GM12872 (cell line): Measurements from ENCODE around the gene ANKS3.

Source experiments
- CTCF ChIP-seq: IDR thresholded peaks from 3 replicates; pipeline ENCODE4 v1.5.1; 2011; ENCODE audit warnings: low read depth, mild to moderate bottlenecking, low read length, moderate library complexity; ENCODE audit not compliant: insufficient read depth

ANKS3 gene

DNA sequence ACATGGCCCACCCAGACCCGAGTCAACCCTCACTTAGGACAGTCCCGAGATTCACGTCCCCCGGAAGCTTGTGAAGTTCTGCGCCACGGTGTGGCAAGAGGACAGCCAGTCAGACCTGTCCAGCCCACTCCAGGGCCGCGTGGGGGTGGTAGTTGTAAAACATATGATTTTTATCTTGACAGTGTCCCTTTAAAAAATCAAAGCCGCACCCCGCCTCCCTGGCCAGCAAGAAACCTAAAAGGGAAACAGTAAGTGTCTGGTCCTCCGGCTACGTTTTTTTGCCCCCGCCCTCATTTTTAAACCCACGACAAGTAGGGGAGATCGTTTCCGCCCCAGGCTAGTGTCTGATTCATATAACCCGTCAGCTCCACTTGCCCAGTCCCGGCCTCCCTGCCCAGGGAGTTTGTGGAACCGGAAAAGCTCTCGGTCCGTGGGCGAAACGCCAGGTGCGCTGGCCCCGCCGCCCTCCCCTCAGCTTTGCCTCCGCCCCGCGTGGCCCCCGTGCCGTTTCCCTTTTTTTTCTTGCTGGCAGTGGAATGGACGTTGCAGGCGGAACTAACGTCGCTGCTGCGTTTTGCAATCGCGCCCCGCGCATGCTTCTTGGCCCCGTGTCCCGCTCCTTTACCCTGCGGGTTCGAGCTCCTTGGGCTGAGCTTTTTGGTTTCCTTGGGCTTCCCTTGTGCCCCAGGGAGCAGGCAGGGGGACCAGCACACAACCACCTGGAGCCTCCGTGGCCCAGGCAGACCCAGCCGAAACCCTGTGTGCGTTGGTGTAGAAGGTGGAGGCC is 54.0 kb downstream of the ANKS3 start:
- no peak for TF ChIP-seq CTCF

DNA sequence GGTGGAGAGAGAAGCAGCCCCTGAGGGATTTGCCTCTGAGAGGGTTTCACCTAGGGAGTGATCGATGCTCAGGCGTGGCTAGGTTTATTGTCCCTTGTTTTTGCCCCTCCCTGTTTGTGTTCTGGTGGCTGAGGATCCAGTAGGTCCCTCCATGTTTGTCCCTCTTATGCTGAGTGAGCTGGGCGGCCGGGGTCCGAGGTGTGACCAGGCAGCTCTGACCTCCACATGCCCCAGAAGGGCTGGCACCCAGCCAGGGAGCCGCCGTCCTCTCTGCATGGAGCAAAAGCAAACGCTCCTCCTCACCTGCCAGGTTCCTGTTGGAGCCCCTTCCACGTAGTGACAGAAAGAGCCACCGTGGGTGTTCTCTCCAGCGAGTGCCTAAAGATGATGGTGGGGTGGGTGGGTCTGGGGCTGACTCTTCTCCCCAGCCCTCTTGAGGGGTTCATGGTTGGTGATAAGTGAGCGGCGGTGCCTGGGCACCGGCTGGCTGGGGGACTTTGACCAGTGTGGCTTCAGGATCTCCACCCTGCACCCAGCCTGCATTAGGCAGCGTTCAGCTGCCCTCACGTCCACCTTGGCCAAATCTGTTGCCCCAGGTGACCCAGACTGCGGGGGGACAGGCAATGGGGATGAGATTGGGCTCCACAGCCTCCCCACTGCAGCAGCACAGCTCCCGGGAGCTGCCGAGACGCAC is 54.8 kb downstream of the ANKS3 start:
- TF ChIP-seq CTCF = no peak

DNA sequence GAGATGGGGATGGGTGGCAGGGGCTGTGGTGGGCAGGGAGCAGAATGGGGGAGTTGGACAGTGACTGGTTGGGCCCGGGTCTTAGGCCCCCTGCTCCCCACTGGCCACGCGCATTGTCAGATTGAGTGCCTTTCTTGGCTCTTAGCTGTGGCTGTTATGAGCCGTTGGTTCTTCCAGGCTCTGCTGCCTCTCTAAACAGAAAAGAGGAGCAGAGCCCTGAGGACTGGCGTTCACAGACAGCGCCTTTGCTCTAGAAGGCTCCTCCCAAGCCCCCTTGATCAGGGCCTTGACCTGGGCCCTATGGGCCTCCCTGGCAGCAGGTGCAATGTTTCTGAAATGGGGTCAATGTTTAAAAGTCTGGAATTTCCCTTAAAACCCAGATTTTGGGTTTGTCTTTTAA is 55.5 kb downstream of the ANKS3 start:
- no peak for TF ChIP-seq CTCF

DNA sequence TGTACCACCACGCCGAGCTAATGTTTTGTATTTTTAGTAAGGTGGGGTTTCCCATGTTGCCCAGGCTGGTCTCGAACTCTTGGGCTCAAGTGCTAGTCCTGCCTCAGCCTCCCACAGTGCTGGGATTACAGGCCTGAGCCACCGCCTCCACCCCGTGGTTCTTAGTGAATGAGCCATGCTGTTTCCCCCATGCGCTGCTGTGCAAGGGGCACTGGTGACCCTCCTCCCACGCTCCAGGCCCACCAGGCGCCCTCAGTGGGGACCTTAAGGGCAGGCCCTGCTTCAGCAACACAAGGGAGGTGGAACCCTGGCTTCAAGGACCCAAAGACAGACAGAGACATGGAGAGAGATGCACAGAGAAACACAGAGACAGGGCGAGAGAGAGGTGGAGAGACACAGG is 56.1 kb downstream of the ANKS3 start:
- TF ChIP-seq CTCF = no peak

- no peak for TF ChIP-seq CTCF
Measured at GRCh38 chr16:4677390-4677789, 56.7 kb downstream of the ANKS3 start.

- no peak for TF ChIP-seq CTCF
Measured at GRCh38 chr16:4676831-4677230, 57.2 kb downstream of the ANKS3 start.

GRCh38 chr16:4675864-4676786 is 57.9 kb downstream of the ANKS3 start:
- TF ChIP-seq CTCF = no peak
